Mesothelial cell of epicardium (in vitro differentiated cells): ENCODE measurements around the gene LRIG1. TPM values are rescaled to one million over a fixed set of nuclear protein-coding genes. Genes with fewer than 3 reads are reported as not detected.

Experiments used
- DNase-seq, 2 experiments: peaks; one replicate each; pipeline ENCODE4 v3.0.0; 2021; ENCODE audit warnings: low spot score in 2 of 2; ENCODE audit not compliant: unreplicated experiment in 2 of 2
- H3K27ac Mint-ChIP-seq: 2 replicates; pipeline ENCODE4 v1.8.0; 2021; ENCODE audit warnings: mixed read lengths
- H3K27me3 Mint-ChIP-seq: 2 replicates; pipeline ENCODE4 v1.8.0; 2021; ENCODE audit warnings: low read depth, mixed read lengths
- H3K36me3 Mint-ChIP-seq: 2 replicates; pipeline ENCODE4 v1.8.0; 2021; ENCODE audit warnings: mixed read lengths
- H3K4me1 Mint-ChIP-seq: 2 replicates; pipeline ENCODE4 v1.8.0; 2021; ENCODE audit warnings: mixed read lengths
- H3K4me3 Mint-ChIP-seq: 2 replicates; pipeline ENCODE4 v1.8.0; 2021; ENCODE audit warnings: mild to moderate bottlenecking, moderate library complexity, mixed read lengths
- H3K9me3 Mint-ChIP-seq: 2 replicates; pipeline ENCODE4 v1.8.0; 2021; ENCODE audit warnings: mixed read lengths
- CTCF ChIP-seq: fragments of 200-600 bp; sonication (generic); IDR thresholded peaks from one replicate; pipeline ENCODE4 v1.5.0; 2021; ENCODE audit warnings: antibody characterized with exemption; ENCODE audit not compliant: unreplicated experiment
- total RNA-seq: library from RNA; stranded (reverse); gene quantifications from 3 replicates; pipeline ENCODE4 v1.2.1, GENCODE V29; 2021

Gene LRIG1
- total RNA-seq, 1 donor from 2014 or later = 5.5 TPM

DNA sequence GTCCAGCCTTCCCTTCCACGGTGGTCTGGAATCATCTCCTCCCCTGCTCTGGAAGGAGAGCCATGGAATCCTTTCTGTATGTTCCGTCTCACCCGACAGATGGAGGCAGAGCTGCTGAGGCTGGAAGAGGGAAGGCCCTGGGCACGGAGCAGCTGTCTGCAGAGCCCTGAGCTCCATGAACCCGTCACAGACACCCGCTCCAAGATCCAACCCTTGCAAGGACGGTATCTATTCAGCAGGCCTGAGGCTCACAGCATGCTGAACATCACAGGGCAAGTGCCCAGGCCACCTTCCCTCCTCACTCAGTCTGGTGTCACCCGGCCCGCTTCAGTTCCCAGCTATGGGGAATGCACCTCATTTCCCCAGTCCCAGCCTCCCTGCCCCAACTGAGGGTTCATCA lies 103.9 kb downstream of the LRIG1 start:
- DNase-seq = no peak
- Mint-ChIP-seq H3K36me3 (peaks cover 8% of the 10 kb centered on the region), H3K9me3 (peaks cover 7% of the 10 kb centered on the region), H3K4me1 (no peaks in the 10 kb centered on the region), H3K4me3 (no peak overlapping the region), H3K27me3 (no peaks in the 10 kb centered on the region), H3K27ac (no peak overlapping the region)
- TF ChIP-seq CTCF = no peak

- no peaks in the 10 kb centered on the region for H3K27me3 Mint-ChIP-seq
- peaks cover 8% of the 10 kb centered on the region for H3K9me3 Mint-ChIP-seq
- no peak overlapping the region for H3K27ac Mint-ChIP-seq
- no peaks in the 10 kb centered on the region for H3K4me1 Mint-ChIP-seq
- no peak overlapping the region for H3K4me3 Mint-ChIP-seq
- H3K36me3 Mint-ChIP-seq = peaks cover 8% of the 10 kb centered on the region
- TF ChIP-seq CTCF = no peak
- no peak for DNase-seq
Observed at GRCh38 chr3:66396161-66396760, 104.6 kb downstream of the LRIG1 start.

DNA sequence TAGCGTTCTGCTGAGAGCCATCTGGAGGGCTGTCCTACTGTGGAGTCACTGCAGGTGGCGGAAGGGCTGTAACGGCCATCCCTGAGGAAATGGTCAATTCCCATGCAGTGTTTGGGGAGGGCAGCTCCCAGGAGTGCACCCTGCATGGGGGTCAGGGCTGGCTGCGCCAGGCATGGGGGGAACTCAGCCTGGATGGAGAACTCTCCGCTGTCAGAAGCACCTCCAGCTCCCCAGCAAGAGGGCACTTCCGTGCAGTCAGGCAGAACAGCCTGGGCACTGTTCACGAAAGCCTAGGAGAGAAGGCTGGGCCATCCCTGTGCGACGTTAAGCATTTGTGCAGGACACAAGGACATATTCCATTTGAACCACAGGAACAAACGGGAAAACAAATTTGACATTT lies 105.2 kb downstream of the LRIG1 start:
- Mint-ChIP-seq H3K4me3 (no peak overlapping the region), H3K27ac (no peak overlapping the region), H3K36me3 (peaks cover 8% of the 10 kb centered on the region), H3K4me1 (no peaks in the 10 kb centered on the region), H3K27me3 (no peaks in the 10 kb centered on the region), H3K9me3 (peaks cover 8% of the 10 kb centered on the region)
- DNase-seq = no peak
- no peak for TF ChIP-seq CTCF

GRCh38 chr3:66394753-66395249 lies 106.0 kb downstream of the LRIG1 start:
- TF ChIP-seq CTCF = no peak
- Mint-ChIP-seq H3K9me3 (peaks cover 8% of the 10 kb centered on the region), H3K4me1 (no peaks in the 10 kb centered on the region), H3K36me3 (peaks cover 8% of the 10 kb centered on the region), H3K27me3 (no peaks in the 10 kb centered on the region), H3K27ac (no peak overlapping the region), H3K4me3 (no peak overlapping the region)
- DNase-seq = no peak

- no peak overlapping the region for H3K27ac Mint-ChIP-seq
- no peak for TF ChIP-seq CTCF
- DNase-seq = no peak
- H3K4me3 Mint-ChIP-seq = no peak overlapping the region
- H3K36me3 Mint-ChIP-seq = peaks cover 10% of the 10 kb centered on the region
- no peaks in the 10 kb centered on the region for H3K4me1 Mint-ChIP-seq
- peaks cover 14% of the 10 kb centered on the region for H3K9me3 Mint-ChIP-seq
- no peaks in the 10 kb centered on the region for H3K27me3 Mint-ChIP-seq
Observed at GRCh38 chr3:66394019-66394752, 106.6 kb downstream of the LRIG1 start.
